ENCODE data around the gene IGF2.

Gene IGF2

GRCh38 chr11:2153581-2154194, 14.5 kb upstream of the IGF2 start:
- no peak for DNase-seq (ENCODE audit: low spot score)

GRCh38 chr11:2151500-2152257, 12.5 kb upstream of the IGF2 start:
- DNase-seq (ENCODE audit: low spot score), result peak; percentile 85

GRCh38 chr11:2149864-2150847, 11.0 kb upstream of the IGF2 start:
- DNase-seq (ENCODE audit: low spot score), result no peak

GRCh38 chr11:2149460-2149859, 10.3 kb upstream of the IGF2 start:
- DNase-seq (ENCODE audit: low spot score), result no peak

GRCh38 chr11:2148595-2148994, 9.4 kb upstream of the IGF2 start:
- DNase-seq (ENCODE audit: low spot score), result no peak

GRCh38 chr11:2147391-2147790, 8.2 kb upstream of the IGF2 start:
- DNase-seq (ENCODE audit: low spot score), result no peak

GRCh38 chr11:2146051-2146450, 6.9 kb upstream of the IGF2 start:
- DNase-seq (ENCODE audit: low spot score), result no peak

- DNase-seq (ENCODE audit: low spot score), result no peak
Observed at GRCh38 chr11:2144544-2145248, 5.5 kb upstream of the IGF2 start.

GRCh38 chr11:2143799-2144543, 4.8 kb upstream of the IGF2 start:
- DNase-seq (ENCODE audit: low spot score), result no peak

- DNase-seq (ENCODE audit: low spot score), result no peak
Observed at GRCh38 chr11:2143477-2143798, 4.2 kb upstream of the IGF2 start.

- no peak for DNase-seq (ENCODE audit: low spot score)
Observed at GRCh38 chr11:2142762-2143202, 3.6 kb upstream of the IGF2 start.

- DNase-seq (ENCODE audit: low spot score), result peak; percentile 75
Observed at GRCh38 chr11:2142300-2142759, 3.1 kb upstream of the IGF2 start.

GRCh38 chr11:2140411-2141400, 1.5 kb upstream of the IGF2 start:
- no peak for DNase-seq (ENCODE audit: low spot score)

- DNase-seq (ENCODE audit: low spot score), result no peak
Observed at GRCh38 chr11:2139621-2140337, 590 bp upstream of the IGF2 start.

- DNase-seq (ENCODE audit: low spot score), result no peak
Observed at GRCh38 chr11:2138431-2139122, 612 bp downstream of the IGF2 start.

GRCh38 chr11:2138068-2138430, 1.1 kb downstream of the IGF2 start:
- DNase-seq (ENCODE audit: low spot score), result no peak

GRCh38 chr11:2137202-2138067, 1.8 kb downstream of the IGF2 start:
- peak; percentile 90 for DNase-seq (ENCODE audit: low spot score)

- no peak for DNase-seq (ENCODE audit: low spot score)
Observed at GRCh38 chr11:2136952-2137201, 2.3 kb downstream of the IGF2 start.
